Astrocyte of the spinal cord (primary cell): ENCODE measurements around the gene GCNT2.
"Not testable (repeated sequence)": the region's sequence is repeated elsewhere in the genome, so short reads cannot be mapped to it uniquely, and the experiment has no call there.

Experiments
- DNase-seq: peaks from one replicate; pipeline ENCODE4 v3.0.0; 2011; ENCODE audit warnings: low read depth, low spot score
- H3K4me3 ChIP-seq: 2 replicates; pipeline ENCODE4 v1.5.1; 2011; ENCODE audit warnings: low read depth, mild to moderate bottlenecking, low read length, moderate library complexity
- in situ Hi-C: cut with HindIII; loops from 2 replicates; pipeline ENCODE4 v1.10.0; 2017; ENCODE audit warnings: low sequenced_read_pairs
- TF ChIP-seq, protein P1 (sequence below): IDR thresholded peaks from 2 replicates; pipeline ENCODE4 v1.5.1; 2012; ENCODE audit warnings: low read depth, mild to moderate bottlenecking, low read length, inconsistent platforms

The GCNT2 gene

GRCh38 chr6:10484912-10485311 lies 36.2 kb upstream of the GCNT2 start:
- in situ Hi-C loops: no loop called here
- no peak overlapping the region for H3K4me3 ChIP-seq
- TF ChIP-seq, protein P1, sequence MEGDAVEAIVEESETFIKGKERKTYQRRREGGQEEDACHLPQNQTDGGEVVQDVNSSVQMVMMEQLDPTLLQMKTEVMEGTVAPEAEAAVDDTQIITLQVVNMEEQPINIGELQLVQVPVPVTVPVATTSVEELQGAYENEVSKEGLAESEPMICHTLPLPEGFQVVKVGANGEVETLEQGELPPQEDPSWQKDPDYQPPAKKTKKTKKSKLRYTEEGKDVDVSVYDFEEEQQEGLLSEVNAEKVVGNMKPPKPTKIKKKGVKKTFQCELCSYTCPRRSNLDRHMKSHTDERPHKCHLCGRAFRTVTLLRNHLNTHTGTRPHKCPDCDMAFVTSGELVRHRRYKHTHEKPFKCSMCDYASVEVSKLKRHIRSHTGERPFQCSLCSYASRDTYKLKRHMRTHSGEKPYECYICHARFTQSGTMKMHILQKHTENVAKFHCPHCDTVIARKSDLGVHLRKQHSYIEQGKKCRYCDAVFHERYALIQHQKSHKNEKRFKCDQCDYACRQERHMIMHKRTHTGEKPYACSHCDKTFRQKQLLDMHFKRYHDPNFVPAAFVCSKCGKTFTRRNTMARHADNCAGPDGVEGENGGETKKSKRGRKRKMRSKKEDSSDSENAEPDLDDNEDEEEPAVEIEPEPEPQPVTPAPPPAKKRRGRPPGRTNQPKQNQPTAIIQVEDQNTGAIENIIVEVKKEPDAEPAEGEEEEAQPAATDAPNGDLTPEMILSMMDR: no peak
- DNase-seq: no peak

- TF ChIP-seq, protein P1: no peak
- H3K4me3 ChIP-seq: no peak overlapping the region
- no peak for DNase-seq
- in situ Hi-C loops: no loop called here
These were observed 35.7 kb upstream of the GCNT2 start for GRCh38 chr6:10485406-10485805.

DNA sequence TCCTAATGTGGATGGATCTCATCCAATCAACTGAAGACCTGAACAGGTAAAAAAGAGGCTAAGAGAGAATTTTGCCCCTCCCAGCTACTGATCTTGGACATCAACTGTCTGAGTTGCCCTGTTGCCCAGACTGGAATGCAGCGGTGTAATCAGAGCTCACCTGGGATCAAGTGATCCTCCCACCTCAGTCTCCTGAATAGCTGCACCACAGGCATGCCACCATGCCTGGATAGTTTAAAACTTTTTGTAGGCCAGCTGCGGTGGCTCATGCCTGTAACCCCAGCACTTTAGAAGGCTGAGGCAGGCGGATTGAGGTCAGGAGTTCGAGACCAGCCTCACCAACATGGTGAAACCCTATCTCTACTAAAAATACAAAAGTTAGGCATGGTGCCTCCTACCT lies 34.9 kb upstream of the GCNT2 start:
- TF ChIP-seq, protein P1: no peak
- DNase-seq: no peak
- in situ Hi-C loops: no loop called here
- H3K4me3 ChIP-seq: no peak overlapping the region

- DNase-seq, in situ Hi-C loops, H3K4me3 ChIP-seq: not testable (repeated sequence)
These were observed 34.1 kb upstream of the GCNT2 start for GRCh38 chr6:10486944-10487588.

GRCh38 chr6:10487668-10488327 lies 33.4 kb upstream of the GCNT2 start:
- no peak overlapping the region for H3K4me3 ChIP-seq
- in situ Hi-C loops: no loop called here
- DNase-seq: no peak
- TF ChIP-seq, protein P1: no peak

DNA sequence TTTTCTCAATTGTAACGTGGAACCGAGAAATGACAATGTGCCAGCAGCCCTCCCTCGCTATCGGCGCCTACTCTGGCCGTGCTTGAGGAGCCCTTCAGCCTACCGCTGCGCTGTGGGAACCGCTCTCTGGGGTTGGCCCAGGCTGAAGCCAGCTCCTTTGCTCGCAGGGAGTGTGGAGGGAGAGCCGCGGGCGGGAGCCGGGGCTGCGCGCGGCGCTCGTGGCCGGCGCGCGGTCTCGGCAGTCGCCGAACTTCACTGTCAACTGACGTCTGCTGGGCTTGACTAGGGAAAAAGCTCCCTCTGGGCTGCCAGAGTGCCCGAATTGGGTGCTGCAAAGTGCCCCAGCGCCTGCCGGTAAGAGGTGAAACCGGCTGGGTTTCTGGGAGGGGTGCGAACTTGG lies 29.7 kb upstream of the GCNT2 start:
- DNase-seq: no peak
- H3K4me3 ChIP-seq: no peak overlapping the region
- in situ Hi-C loops: no loop called here
- TF ChIP-seq, protein P1: no peak

DNA sequence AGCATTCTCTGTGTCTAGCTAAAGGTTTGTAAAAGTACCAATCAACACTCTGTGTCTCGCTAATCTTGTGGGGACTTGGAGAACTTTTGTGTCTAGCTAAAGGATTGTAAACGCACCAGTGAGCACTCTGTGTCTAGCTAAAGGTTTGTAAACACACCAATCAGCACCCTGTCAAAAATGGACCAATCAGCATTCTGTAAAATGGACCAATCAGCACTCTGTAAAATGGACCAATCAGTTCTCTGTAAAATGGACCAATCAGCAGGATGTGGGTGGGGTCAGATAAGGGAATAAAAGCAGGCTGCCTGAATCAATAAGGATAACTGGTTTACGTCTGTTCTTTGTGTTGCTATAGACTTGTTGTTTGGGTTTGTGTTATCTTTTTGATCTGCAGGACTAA lies 29.2 kb upstream of the GCNT2 start:
- DNase-seq, H3K4me3 ChIP-seq, in situ Hi-C loops: not testable (repeated sequence)
